HL-60 (cell line): Measurements from ENCODE around the gene LPCAT1.

Experiments used
- DNase-seq, 2 experiments: peaks; one replicate each; pipeline ENCODE4 v3.0.0-alpha.2; 2010 to 2020; ENCODE audit warnings: low read depth in 1 of 2, low spot score in 1 of 2
- H3K27ac ChIP-seq: fragments of 250-450 bp; sonication (Bioruptor Pico); replicated peaks from 2 replicates; pipeline ENCODE4 v1.5.1; 2020; ENCODE audit warnings: mild to moderate bottlenecking, moderate library complexity
- H3K27me3 ChIP-seq: fragments of 250-450 bp; sonication (Bioruptor Pico); 2 replicates; pipeline ENCODE4 v1.5.1; 2021; ENCODE audit warnings: mild to moderate bottlenecking, moderate library complexity; ENCODE audit not compliant: insufficient read depth, poor library complexity, severe bottlenecking
- H3K4me3 ChIP-seq: replicated peaks from 2 replicates; pipeline ENCODE4 v1.5.1; 2011; ENCODE audit warnings: mild to moderate bottlenecking, control low read depth, low read length; ENCODE audit not compliant: insufficient read depth
- CTCF ChIP-seq: IDR thresholded peaks from one replicate; pipeline ENCODE4 v1.5.1; 2011; ENCODE audit warnings: low read length, control low read depth, inconsistent platforms; ENCODE audit not compliant: insufficient read depth
- GABPA ChIP-seq: IDR thresholded peaks from 2 replicates; pipeline ENCODE4 v1.6.1; 2012; ENCODE audit warnings: low read depth
- POLR2AphosphoS5 ChIP-seq: IDR thresholded peaks from 2 replicates; pipeline ENCODE4 v1.6.1; 2012; ENCODE audit warnings: low read depth
- REST ChIP-seq: IDR thresholded peaks from 2 replicates; pipeline ENCODE4 v1.6.1; 2012; ENCODE audit warnings: low read depth; ENCODE audit not compliant: insufficient replicate concordance
- SPI1 ChIP-seq: IDR thresholded peaks from 2 replicates; pipeline ENCODE4 v1.6.1; 2012; ENCODE audit warnings: low read depth, mild to moderate bottlenecking, borderline replicate concordance

LPCAT1 gene

GRCh38 chr5:1446602-1447343 lies 77.0 kb downstream of the LPCAT1 start:
- H3K27me3 ChIP-seq: peaks cover 14% of the 10 kb centered on the region
- TF ChIP-seq POLR2AphosphoS5: no peak
- TF ChIP-seq REST: no peak
- TF ChIP-seq GABPA: no peak
- no peak for TF ChIP-seq CTCF
- TF ChIP-seq SPI1: no peak
- no peak overlapping the region for H3K4me3 ChIP-seq
- no peak for DNase-seq
- H3K27ac ChIP-seq: no peak overlapping the region

- TF ChIP-seq GABPA: no peak
- DNase-seq: no peak
- no peak overlapping the region for H3K27ac ChIP-seq
- no peak overlapping the region for H3K4me3 ChIP-seq
- H3K27me3 ChIP-seq: peaks cover 14% of the 10 kb centered on the region
These were observed 77.8 kb downstream of the LPCAT1 start for GRCh38 chr5:1445689-1446601.

- Histone ChIP-seq H3K27me3 (peaks cover 14% of the 10 kb centered on the region), H3K4me3 (no peak within 1 kb of the TSS), H3K27ac (no peak within 1 kb of the TSS)
- no peak for DNase-seq
- no peak for TF ChIP-seq CTCF
- TF ChIP-seq POLR2AphosphoS5: no peak
- TF ChIP-seq REST: no peak
- no peak for TF ChIP-seq GABPA
- TF ChIP-seq SPI1: no peak
These were observed 78.5 kb downstream of the LPCAT1 start, which contains the start of gene SLC6A3 for GRCh38 chr5:1445313-1445688. SLC6A3 (minus strand) TSS chr5:1445440; CDS start chr5:1443197, 2,243 bp downstream.

GRCh38 chr5:1444361-1445189 lies 79.2 kb downstream of the LPCAT1 start:
- no peak overlapping the region for H3K4me3 ChIP-seq
- peaks cover 14% of the 10 kb centered on the region for H3K27me3 ChIP-seq
- DNase-seq: no peak
- TF ChIP-seq GABPA (no peak), SPI1 (no peak), REST (no peak), CTCF (no peak), POLR2AphosphoS5 (no peak)
- no peak overlapping the region for H3K27ac ChIP-seq
